Small intestine (tissue), 7 donors: ENCODE results near the gene USP5. TPM values are rescaled to one million over a fixed set of nuclear protein-coding genes. Genes with fewer than 3 reads are reported as not detected.
A peak's percentile ranks its signal among the peaks of the same experiment; 100 is the strongest.
"Not testable (repeated sequence)": the region's sequence is repeated elsewhere in the genome, so short reads cannot be mapped to it uniquely, and the experiment has no call there.

Source experiments
- DNase-seq, 2 donors: peaks; one replicate each; pipeline versions ENCODE4 v3.0.0 to v3.0.0-alpha.2; 2013
- FAIRE-seq: peaks from 2 replicates; lab custom pipeline; 2012; peaks lifted over from hg19 to GRCh38; lab: Jason Lieb, UNC
- H3K27ac ChIP-seq, 3 donors: one replicate each; pipeline ENCODE4 v1.5.1; 2013; ENCODE audit warnings: low read length in 2 of 3, mild to moderate bottlenecking in 2 of 3, control low read depth in 1 of 3, inconsistent platforms in 1 of 3, low read depth in 1 of 3, moderate library complexity in 1 of 3
- H3K27me3 ChIP-seq, 3 donors: one replicate each; pipeline ENCODE4 v1.6.1; 2013; ENCODE audit warnings: low read length in 3 of 3, inconsistent platforms in 1 of 3; ENCODE audit not compliant: control insufficient read depth in 3 of 3, insufficient read depth in 3 of 3
- H3K36me3 ChIP-seq, 3 donors: one replicate each; pipeline ENCODE4 v1.6.1; 2013; ENCODE audit warnings: low read length in 3 of 3, inconsistent platforms in 1 of 3, low read depth in 1 of 3, mild to moderate bottlenecking in 1 of 3, moderate library complexity in 1 of 3; ENCODE audit not compliant: control insufficient read depth in 3 of 3, insufficient read depth in 2 of 3
- H3K4me1 ChIP-seq, 3 donors: one replicate each; pipeline ENCODE4 v1.6.1; 2013; ENCODE audit warnings: low read length in 2 of 3, inconsistent platforms in 1 of 3, low read depth in 1 of 3, mild to moderate bottlenecking in 1 of 3, moderate library complexity in 1 of 3; ENCODE audit not compliant: control insufficient read depth in 3 of 3, insufficient read depth in 2 of 3
- H3K4me3 ChIP-seq, 3 donors: one replicate each; pipeline ENCODE4 v1.5.1; 2013; ENCODE audit warnings: low read length in 3 of 3, control low read depth in 1 of 3, inconsistent platforms in 1 of 3, low read depth in 1 of 3, mild to moderate bottlenecking in 1 of 3, moderate library complexity in 1 of 3
- H3K9me3 ChIP-seq, 2 donors: one replicate each; pipeline ENCODE4 v1.6.1; 2013; ENCODE audit warnings: low read depth in 1 of 2, low read length in 1 of 2; ENCODE audit not compliant: control insufficient read depth in 2 of 2, insufficient read depth in 1 of 2
- WGBS, 3 donors: extraction: QIAGEN DNeasy Blood & Tissue Kit; methylation state at CpG; one replicate each; pipeline ENCODE4 v1.1.7; 2013; 5-methylcytosine and 5-hydroxymethylcytosine counted together
- polyA plus RNA-seq, 4 donors: library from polyadenylated mRNA; stranded (reverse) in 3 of 4; unstranded in 1 of 4; fragments of 200-250 nt in 3 of 4; fragments of 120-200 nt in 1 of 4; gene quantifications; one replicate each; pipeline versions ENCODE4 v1.2.1 to v1.2.3, GENCODE V29; 2013
- donor health status: healthy with polysubstance abuse.
- donor health status: control.
- donor health status: control.
- donor health status: Bipolar disorder and iron deficiency.
- donor health status: healthy.

Gene USP5
- polyA plus RNA-seq, 4 donors, result 31.9 to 54.0 (median 39.2) TPM

- 85 to 89% (median 85%) methylated on average over 2 of the region's 2 CpGs for WGBS, 3 donors
- no peak for FAIRE-seq
- Histone ChIP-seq H3K4me1 (peaks cover 0 to 14% (median 0%) of the 10 kb centered on the region in 3 donors), H3K9me3 (no peaks in the 10 kb centered on the region), H3K27ac (no peak overlapping the region), H3K27me3 (no peaks in the 10 kb centered on the region), H3K36me3 (peaks cover 0 to 13% (median 0%) of the 10 kb centered on the region in 3 donors), H3K4me3 (no peak overlapping the region)
- no peak for DNase-seq
Observed at GRCh38 chr12:6888360-6888759, 36.4 kb downstream of the USP5 start.

GRCh38 chr12:6888794-6889193 lies 36.8 kb downstream of the USP5 start:
- not testable (repeated sequence) for H3K4me3 ChIP-seq, H3K36me3 ChIP-seq, DNase-seq, H3K27me3 ChIP-seq, H3K27ac ChIP-seq, FAIRE-seq, H3K9me3 ChIP-seq
- 70 to 79% (median 72%) methylated on average over 7 of the region's 7 CpGs for WGBS, 3 donors
- H3K4me1 ChIP-seq, result peaks cover 0 to 14% (median 0%) of the 10 kb centered on the region in 3 donors

GRCh38 chr12:6889775-6890573 lies 38.0 kb downstream of the USP5 start:
- not testable (repeated sequence) for DNase-seq, H3K36me3 ChIP-seq, H3K27me3 ChIP-seq, FAIRE-seq, H3K9me3 ChIP-seq, H3K4me3 ChIP-seq
- peaks cover 0 to 14% (median 0%) of the 10 kb centered on the region in 3 donors for H3K4me1 ChIP-seq
- peak overlapping the region in 1 of 3 donors; percentile 84 for H3K27ac ChIP-seq
- WGBS, 3 donors, result 94 to 98% (median 95%) methylated on average over 21 of the region's 21 CpGs

- no peaks in the 10 kb centered on the region for H3K27me3 ChIP-seq
- peak overlapping the region; percentile 5 to 73 (median 51) for H3K4me3 ChIP-seq
- FAIRE-seq, result no peak
- peak overlapping the region; percentile 86 to 98 (median 98) for H3K27ac ChIP-seq
- H3K4me1 ChIP-seq, result peaks cover 0 to 14% (median 0%) of the 10 kb centered on the region in 3 donors
- WGBS, 3 donors, result 1% methylated on average over 67 to 68 of the region's 68 CpGs
- peak; percentile 95 to 99 for DNase-seq
- no peaks in the 10 kb centered on the region for H3K36me3 ChIP-seq
- no peaks in the 10 kb centered on the region for H3K9me3 ChIP-seq
Observed at GRCh38 chr12:6890789-6891645, 39.1 kb downstream of the USP5 start.

DNA sequence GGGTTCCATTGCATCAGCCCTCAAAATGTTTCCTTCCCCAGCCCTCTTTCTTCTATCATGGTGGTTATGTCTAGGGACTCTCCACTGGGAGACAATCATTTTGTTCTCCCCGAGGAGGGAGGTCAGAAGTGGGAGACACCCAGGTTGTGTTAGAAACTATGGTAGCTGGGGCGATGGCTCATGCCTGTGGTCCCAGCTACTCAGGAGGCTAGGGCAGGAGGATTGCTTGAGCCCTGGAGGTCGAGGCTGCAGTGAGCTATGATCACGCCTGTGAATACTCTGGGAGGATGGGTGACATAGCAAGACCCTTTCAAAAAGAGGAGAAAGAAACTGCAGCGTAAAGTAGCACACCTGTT lies 39.7 kb downstream of the USP5 start:
- no peak for FAIRE-seq
- Histone ChIP-seq H3K27ac (peak overlapping the region; percentile 86 to 98 (median 98)), H3K4me3 (peak overlapping the region; percentile 5 to 73 (median 51)), H3K9me3 (no peaks in the 10 kb centered on the region), H3K27me3 (no peaks in the 10 kb centered on the region), H3K36me3 (no peaks in the 10 kb centered on the region), H3K4me1 (peaks cover 0 to 14% (median 0%) of the 10 kb centered on the region in 3 donors)
- DNase-seq, result no peak
- WGBS, 3 donors, result 73 to 81% (median 77%) methylated on average over 5 of the region's 5 CpGs

DNA sequence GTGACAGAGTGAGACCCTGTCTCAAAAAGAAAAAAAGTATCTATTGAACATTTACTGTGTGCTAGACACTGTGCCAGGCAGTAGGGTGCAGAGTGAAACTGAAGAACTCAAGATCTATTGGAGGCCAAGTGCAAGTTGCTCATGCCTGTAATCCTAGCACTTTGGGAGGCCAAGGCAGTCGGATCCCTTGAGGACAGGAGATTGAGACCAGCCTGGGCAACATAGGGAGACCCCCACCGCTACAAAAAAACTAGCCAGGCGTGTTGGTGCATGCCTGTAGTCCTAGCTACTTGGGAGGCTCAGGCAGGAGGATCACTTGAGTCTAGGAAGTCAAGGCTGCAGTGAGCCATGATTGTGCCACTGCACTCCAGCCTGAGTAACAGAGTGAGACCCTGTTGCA lies 40.7 kb downstream of the USP5 start:
- not testable (repeated sequence) for DNase-seq, H3K27me3 ChIP-seq, H3K27ac ChIP-seq, H3K4me3 ChIP-seq, H3K36me3 ChIP-seq, H3K4me1 ChIP-seq, FAIRE-seq, H3K9me3 ChIP-seq
- 89 to 97% (median 97%) methylated on average over 3 of the region's 3 CpGs for WGBS, 3 donors

- H3K36me3 ChIP-seq, result no peaks in the 10 kb centered on the region
- no peak overlapping the region for H3K27ac ChIP-seq
- FAIRE-seq (no peak), DNase-seq (no peak)
- no peak overlapping the region for H3K4me3 ChIP-seq
- 79 to 93% (median 85%) methylated on average over 3 of the region's 3 CpGs for WGBS, 3 donors
- no peaks in the 10 kb centered on the region for H3K27me3 ChIP-seq
- peaks cover 0 to 6% (median 0%) of the 10 kb centered on the region in 3 donors for H3K4me1 ChIP-seq
- H3K9me3 ChIP-seq, result no peaks in the 10 kb centered on the region
Observed at GRCh38 chr12:6894321-6894720, 42.4 kb downstream of the USP5 start.

GRCh38 chr12:6896846-6897435 lies 45.0 kb downstream of the USP5 start:
- no peaks in the 10 kb centered on the region for H3K36me3 ChIP-seq
- H3K27ac ChIP-seq, result no peak overlapping the region
- H3K9me3 ChIP-seq, result no peaks in the 10 kb centered on the region
- WGBS, 3 donors, result 85 to 88% (median 86%) methylated on average over 6 of the region's 6 CpGs
- FAIRE-seq, result no peak
- no peaks in the 10 kb centered on the region for H3K27me3 ChIP-seq
- no peak for DNase-seq
- no peak overlapping the region for H3K4me3 ChIP-seq
- H3K4me1 ChIP-seq, result peaks cover 0 to 11% (median 0%) of the 10 kb centered on the region in 3 donors
